GM12891 (cell line): ENCODE data around the gene CROCC2.

ENCODE experiments used
- POLR2A ChIP-seq: IDR thresholded peaks from 2 replicates; pipeline ENCODE4 v1.6.1; 2011; ENCODE audit warnings: low read depth, low read length, control low read depth
- POLR2AphosphoS5 ChIP-seq: IDR thresholded peaks from 2 replicates; pipeline ENCODE4 v1.6.1; 2011; ENCODE audit warnings: low read depth, low read length, control low read depth
- POU2F2 ChIP-seq: IDR thresholded peaks from 2 replicates; pipeline ENCODE4 v1.6.1; 2011; ENCODE audit warnings: low read depth, mild to moderate bottlenecking, control low read depth, low read length, moderate library complexity
- SPI1 ChIP-seq: IDR thresholded peaks from 2 replicates; pipeline ENCODE4 v1.6.1; 2011; ENCODE audit warnings: low read depth, low read length, control low read depth
- TAF1 ChIP-seq: IDR thresholded peaks from 2 replicates; pipeline ENCODE4 v1.6.1; 2011; ENCODE audit warnings: low read depth, low read length, control low read depth

DNA sequence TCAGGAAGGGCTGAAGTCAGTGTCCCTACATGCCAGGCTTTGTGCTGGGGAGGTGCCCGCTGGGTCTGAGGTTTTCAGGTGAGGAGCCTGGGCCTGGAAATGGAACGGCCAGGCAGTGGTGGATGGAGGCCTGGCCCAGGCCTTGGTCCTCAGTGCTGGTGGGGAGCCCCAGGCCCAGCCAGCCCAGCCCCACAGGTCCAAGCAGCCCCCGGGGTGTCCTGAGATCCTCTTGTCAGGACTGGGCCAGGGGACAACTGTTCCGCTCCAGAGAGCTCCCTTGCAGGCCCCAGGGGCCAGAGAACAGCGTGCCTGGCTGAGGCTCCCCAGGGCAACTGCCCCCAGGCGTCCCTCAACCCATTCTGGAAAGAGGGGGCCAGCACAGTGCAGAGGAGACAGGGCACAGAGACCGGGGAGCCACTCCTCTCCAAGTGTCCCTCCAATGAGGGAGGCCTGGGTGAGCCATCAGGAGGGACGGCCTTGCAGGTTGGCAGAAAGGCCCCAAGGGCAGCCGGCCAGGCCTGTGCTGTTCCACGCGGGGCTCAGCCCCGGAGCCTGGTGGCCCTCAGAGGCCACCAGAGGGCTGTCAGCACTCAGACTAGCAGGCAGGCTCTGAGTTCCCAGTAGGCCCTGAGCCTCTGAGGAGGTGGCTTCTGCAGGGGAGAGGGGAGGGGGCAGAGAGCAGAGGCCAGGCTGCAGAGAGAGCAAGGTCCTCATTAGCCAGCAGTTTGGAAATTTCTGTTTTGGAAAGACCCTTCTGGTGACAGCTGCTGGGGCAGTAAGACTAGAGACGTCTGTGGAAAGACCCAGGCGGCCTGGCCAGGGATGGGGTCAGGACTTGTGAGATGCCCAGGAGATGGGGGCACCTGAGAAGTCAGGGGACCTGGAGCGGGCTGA lies 62.8 kb downstream of the CROCC2 start:
- TF ChIP-seq POLR2AphosphoS5: no peak
- no peak for TF ChIP-seq POLR2A
- no peak for TF ChIP-seq TAF1
- TF ChIP-seq SPI1: no peak
- TF ChIP-seq POU2F2: no peak
